Calu3 (cell line): ENCODE data around the gene CD200. TPM values are rescaled to one million over a fixed set of nuclear protein-coding genes. Genes with fewer than 3 reads are reported as not detected.

Source experiments
- BruUV-seq: library from RNA; stranded (reverse); fragments of 400-500 nt; replicated peaks from 2 replicates; lab custom pipeline; 2021; lab: Mats Ljungman, UMichigan
- CTCF ChIA-PET: fragments of 300-600 bp; sonication (Branson Sonifier 250); formaldehyde crosslinking; loops from one replicate; lab custom pipeline; 2022; ENCODE audit warnings: antibody characterized with exemption; lab: Charles Lee
- DNase-seq: peaks from one replicate; pipeline ENCODE4 v3.0.0; 2022
- H3K27ac Mint-ChIP-seq: one replicate; pipeline ENCODE4 v1.8.0; 2022; ENCODE audit warnings: mixed read lengths; ENCODE audit not compliant: unreplicated experiment
- H3K27me3 Mint-ChIP-seq: one replicate; pipeline ENCODE4 v1.8.0; 2022; ENCODE audit warnings: mixed read lengths; ENCODE audit not compliant: unreplicated experiment
- H3K36me3 Mint-ChIP-seq: one replicate; pipeline ENCODE4 v1.8.0; 2022; ENCODE audit warnings: mild to moderate bottlenecking, moderate library complexity, mixed read lengths; ENCODE audit not compliant: insufficient read depth, unreplicated experiment
- H3K4me1 Mint-ChIP-seq: one replicate; pipeline ENCODE4 v1.8.0; 2022; ENCODE audit warnings: mild to moderate bottlenecking, low read depth, mixed read lengths; ENCODE audit not compliant: unreplicated experiment
- H3K4me3 Mint-ChIP-seq: one replicate; pipeline ENCODE4 v1.8.0; 2022; ENCODE audit warnings: mild to moderate bottlenecking, low read depth, moderate library complexity, mixed read lengths; ENCODE audit not compliant: unreplicated experiment
- H3K9me3 Mint-ChIP-seq: one replicate; pipeline ENCODE4 v1.8.0; 2022; ENCODE audit warnings: low read depth, mixed read lengths; ENCODE audit not compliant: unreplicated experiment
- CTCF ChIP-seq: fragments of 200-600 bp; IDR thresholded peaks from one replicate; pipeline ENCODE4 v1.8.0; 2022; ENCODE audit warnings: antibody characterized with exemption; ENCODE audit not compliant: unreplicated experiment
- intact Hi-C: fragments of 100-400 bp; cut with micrococcal nuclease; formaldehyde crosslinking; loops from one replicate; pipeline ENCODE4 v1.10.0; 2022; ENCODE audit not compliant: unreplicated experiment
- total RNA-seq: library from RNA; stranded (reverse); gene quantifications from 2 replicates; pipeline ENCODE4 v1.2.3, GENCODE V29; 2022

Gene CD200
- total RNA-seq, 1 experiment from 2014 or later: not detected

GRCh38 chr3:112381673-112382542 lies 49.0 kb downstream of the CD200 start:
- no peak overlapping the region for H3K27ac Mint-ChIP-seq
- no peaks in the 10 kb centered on the region for H3K36me3 Mint-ChIP-seq
- BruUV-seq: no TSS peak
- peaks cover 17% of the 10 kb centered on the region for H3K4me1 Mint-ChIP-seq
- no peaks in the 10 kb centered on the region for H3K27me3 Mint-ChIP-seq
- intact Hi-C loops: no loop called here
- DNase-seq: no peak
- CTCF ChIA-PET: no interaction called here
- TF ChIP-seq CTCF: no peak
- no peaks in the 10 kb centered on the region for H3K9me3 Mint-ChIP-seq
- H3K4me3 Mint-ChIP-seq: no peak overlapping the region

- no peaks in the 10 kb centered on the region for H3K27me3 Mint-ChIP-seq
- no peaks in the 10 kb centered on the region for H3K9me3 Mint-ChIP-seq
- no peak for TF ChIP-seq CTCF
- no peak overlapping the region for H3K27ac Mint-ChIP-seq
- H3K4me3 Mint-ChIP-seq: no peak overlapping the region
- H3K36me3 Mint-ChIP-seq: no peaks in the 10 kb centered on the region
- peaks cover 10% of the 10 kb centered on the region for H3K4me1 Mint-ChIP-seq
- no TSS peak for BruUV-seq
- no peak for DNase-seq
- intact Hi-C loops: no loop called here
- CTCF ChIA-PET: no interaction called here
These were observed 49.7 kb downstream of the CD200 start for GRCh38 chr3:112382543-112383160.

- H3K36me3 Mint-ChIP-seq: no peaks in the 10 kb centered on the region
- no TSS peak for BruUV-seq
- intact Hi-C loops: no loop called here
- H3K4me3 Mint-ChIP-seq: no peak overlapping the region
- H3K4me1 Mint-ChIP-seq: peaks cover 6% of the 10 kb centered on the region
- DNase-seq: no peak
- CTCF ChIA-PET: no interaction called here
- no peaks in the 10 kb centered on the region for H3K9me3 Mint-ChIP-seq
- H3K27ac Mint-ChIP-seq: no peak overlapping the region
- no peaks in the 10 kb centered on the region for H3K27me3 Mint-ChIP-seq
- no peak for TF ChIP-seq CTCF
These were observed 51.8 kb downstream of the CD200 start for GRCh38 chr3:112384769-112385168.

GRCh38 chr3:112388972-112389371 lies 56.0 kb downstream of the CD200 start:
- Mint-ChIP-seq H3K27ac (peak overlapping the region; percentile 8), H3K4me3 (no peak overlapping the region), H3K4me1 (peaks cover 35% of the 10 kb centered on the region), H3K36me3 (no peaks in the 10 kb centered on the region), H3K9me3 (no peaks in the 10 kb centered on the region), H3K27me3 (no peaks in the 10 kb centered on the region)
- no peak for TF ChIP-seq CTCF
- intact Hi-C loops: no loop called here
- CTCF ChIA-PET: no interaction called here
- no peak for DNase-seq
- BruUV-seq: no TSS peak
